NCI-H2029 (cell line): ENCODE results near the gene CD226.
"Not testable (repeated sequence)": the region's sequence is repeated elsewhere in the genome, so short reads cannot be mapped to it uniquely, and the experiment has no call there.

ENCODE experiments used
- DNase-seq: peaks from one replicate; lab custom pipeline; 2025; lab: John Stamatoyannopoulos, UW

The CD226 gene

GRCh38 chr18:69872661-69873060 is 75.0 kb downstream of the CD226 start:
- no peak for DNase-seq

- no peak for DNase-seq
Measured at GRCh38 chr18:69871363-69871762, 76.3 kb downstream of the CD226 start.

GRCh38 chr18:69870736-69871135 is 76.9 kb downstream of the CD226 start:
- no peak for DNase-seq

- no peak for DNase-seq
Measured at GRCh38 chr18:69866212-69866611, 81.5 kb downstream of the CD226 start.

- DNase-seq = no peak
Measured at GRCh38 chr18:69865776-69866175, 81.9 kb downstream of the CD226 start.

- DNase-seq = not testable (repeated sequence)
Measured at GRCh38 chr18:69864802-69865201, 82.9 kb downstream of the CD226 start.

GRCh38 chr18:69858897-69859296 is 88.8 kb downstream of the CD226 start:
- DNase-seq = no peak

GRCh38 chr18:69854455-69854854 is 93.2 kb downstream of the CD226 start:
- DNase-seq = no peak

GRCh38 chr18:69853051-69853450 is 94.6 kb downstream of the CD226 start:
- DNase-seq = no peak

- DNase-seq = peak; percentile 57
Measured at GRCh38 chr18:69845593-69846506, 101.8 kb downstream of the CD226 start.

- no peak for DNase-seq
Measured at GRCh38 chr18:69844656-69845055, 103.0 kb downstream of the CD226 start.

GRCh38 chr18:69843015-69843414 is 104.7 kb downstream of the CD226 start:
- no peak for DNase-seq

- DNase-seq = no peak
Measured at GRCh38 chr18:69841117-69841516, 106.6 kb downstream of the CD226 start.

GRCh38 chr18:69840445-69840844 is 107.2 kb downstream of the CD226 start:
- no peak for DNase-seq

GRCh38 chr18:69840001-69840400 is 107.7 kb downstream of the CD226 start:
- no peak for DNase-seq

- DNase-seq = no peak
Measured at GRCh38 chr18:69839497-69839896, 108.2 kb downstream of the CD226 start.

- no peak for DNase-seq
Measured at GRCh38 chr18:69838620-69839411, 108.9 kb downstream of the CD226 start.

- DNase-seq = no peak
Measured at GRCh38 chr18:69838003-69838402, 109.7 kb downstream of the CD226 start.

- not testable (repeated sequence) for DNase-seq
Measured at GRCh38 chr18:69834980-69835379, 112.7 kb downstream of the CD226 start.

- DNase-seq = no peak
Measured at GRCh38 chr18:69830189-69830588, 117.5 kb downstream of the CD226 start.

- DNase-seq = no peak
Measured at GRCh38 chr18:69820538-69820937, 127.1 kb downstream of the CD226 start.

- no peak for DNase-seq
Measured at GRCh38 chr18:69819460-69819859, 128.2 kb downstream of the CD226 start.

- DNase-seq = no peak
Measured at GRCh38 chr18:69817335-69817940, 130.2 kb downstream of the CD226 start.
